Measurements from ENCODE around the gene NUP214.
"Not testable (repeated sequence)": the region's sequence is repeated elsewhere in the genome, so short reads cannot be mapped to it uniquely, and the experiment has no call there.

The NUP214 gene

DNA sequence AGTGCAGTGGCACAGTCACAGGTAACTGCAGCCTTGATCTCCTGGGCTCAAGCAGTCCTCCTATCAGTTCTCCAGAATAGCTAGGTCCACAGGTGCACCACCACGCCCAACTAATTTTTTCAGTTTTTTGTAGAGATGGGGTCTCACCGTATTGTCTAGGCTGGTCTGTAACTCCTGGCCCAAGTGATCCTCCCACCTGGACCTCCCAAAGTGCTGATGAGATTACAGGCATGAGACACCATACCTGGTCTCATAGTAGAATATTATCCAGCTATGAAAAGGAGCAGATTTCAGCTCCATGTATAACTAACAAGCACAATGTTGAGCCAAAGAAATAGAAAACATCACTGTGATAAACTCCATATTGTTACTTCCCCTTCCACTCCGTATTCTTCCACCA, 81.1 kb downstream of the NUP214 start:
- no peaks in the 10 kb centered on the region for H3K27me3 ChIP-seq (ENCODE audit: low read depth, low read length)
- no peaks in the 10 kb centered on the region for H4K20me1 ChIP-seq (ENCODE audit: insufficient read depth, low read length)
- H3K9me3 ChIP-seq (ENCODE audit: insufficient read depth, low read length): no peaks in the 10 kb centered on the region
- H3K27ac ChIP-seq (ENCODE audit: low read length): no peak overlapping the region
- no peak overlapping the region for H3K9ac ChIP-seq (ENCODE audit: low read length)
- no peak for TF ChIP-seq EZH2phosphoT487 (IDR thresholded peaks at IDR 0.05; ENCODE audit: low read depth)
- TF ChIP-seq, protein P1, sequence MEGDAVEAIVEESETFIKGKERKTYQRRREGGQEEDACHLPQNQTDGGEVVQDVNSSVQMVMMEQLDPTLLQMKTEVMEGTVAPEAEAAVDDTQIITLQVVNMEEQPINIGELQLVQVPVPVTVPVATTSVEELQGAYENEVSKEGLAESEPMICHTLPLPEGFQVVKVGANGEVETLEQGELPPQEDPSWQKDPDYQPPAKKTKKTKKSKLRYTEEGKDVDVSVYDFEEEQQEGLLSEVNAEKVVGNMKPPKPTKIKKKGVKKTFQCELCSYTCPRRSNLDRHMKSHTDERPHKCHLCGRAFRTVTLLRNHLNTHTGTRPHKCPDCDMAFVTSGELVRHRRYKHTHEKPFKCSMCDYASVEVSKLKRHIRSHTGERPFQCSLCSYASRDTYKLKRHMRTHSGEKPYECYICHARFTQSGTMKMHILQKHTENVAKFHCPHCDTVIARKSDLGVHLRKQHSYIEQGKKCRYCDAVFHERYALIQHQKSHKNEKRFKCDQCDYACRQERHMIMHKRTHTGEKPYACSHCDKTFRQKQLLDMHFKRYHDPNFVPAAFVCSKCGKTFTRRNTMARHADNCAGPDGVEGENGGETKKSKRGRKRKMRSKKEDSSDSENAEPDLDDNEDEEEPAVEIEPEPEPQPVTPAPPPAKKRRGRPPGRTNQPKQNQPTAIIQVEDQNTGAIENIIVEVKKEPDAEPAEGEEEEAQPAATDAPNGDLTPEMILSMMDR (IDR thresholded peaks at IDR 0.05; ENCODE audit: low read depth, low read length): no peak
- H3K4me3 ChIP-seq (ENCODE audit: low read length): no peak overlapping the region
- peaks cover 44% of the 10 kb centered on the region for H3K36me3 ChIP-seq (replicated peaks; ENCODE audit: low read depth, low read length)
- no peaks in the 10 kb centered on the region for H3K79me2 ChIP-seq (ENCODE audit: low read length)
- peaks cover 14% of the 10 kb centered on the region for H3K4me1 ChIP-seq (ENCODE audit: low read length)
- H3K4me2 ChIP-seq (ENCODE audit: low read length): no peak overlapping the region
- no peak overlapping the region for H2AFZ ChIP-seq (ENCODE audit: low read depth, low read length)

DNA sequence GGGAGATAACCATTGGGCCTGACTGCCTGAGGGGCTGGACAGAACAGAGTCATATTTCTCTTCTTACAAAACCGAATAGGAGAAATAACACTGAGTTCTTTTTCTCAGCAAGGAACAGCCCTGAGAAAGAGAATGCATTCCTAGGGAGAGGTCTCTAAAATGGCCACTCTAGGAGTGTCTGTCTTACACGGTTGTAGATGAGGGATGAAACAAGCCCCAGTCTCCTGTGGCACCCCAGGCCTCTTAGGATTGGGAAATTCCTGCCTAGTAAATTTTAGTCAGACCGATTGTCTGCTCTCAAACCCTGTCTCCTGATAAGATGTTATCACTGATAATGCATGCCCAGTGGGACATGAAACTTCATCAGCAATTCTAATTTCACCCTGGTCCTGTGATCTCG, 86.5 kb downstream of the NUP214 start:
- H3K27ac ChIP-seq (ENCODE audit: low read length); H2AFZ ChIP-seq (ENCODE audit: low read depth, low read length); H3K9me3 ChIP-seq (ENCODE audit: insufficient read depth, low read length); H3K27me3 ChIP-seq (ENCODE audit: low read depth, low read length); H4K20me1 ChIP-seq (ENCODE audit: insufficient read depth, low read length); H3K4me2 ChIP-seq (ENCODE audit: low read length); H3K9ac ChIP-seq (ENCODE audit: low read length); H3K4me3 ChIP-seq (ENCODE audit: low read length); H3K4me1 ChIP-seq (ENCODE audit: low read length); H3K79me2 ChIP-seq (ENCODE audit: low read length): not testable (repeated sequence)
- peaks cover 24% of the 10 kb centered on the region for H3K36me3 ChIP-seq (replicated peaks; ENCODE audit: low read depth, low read length)

DNA sequence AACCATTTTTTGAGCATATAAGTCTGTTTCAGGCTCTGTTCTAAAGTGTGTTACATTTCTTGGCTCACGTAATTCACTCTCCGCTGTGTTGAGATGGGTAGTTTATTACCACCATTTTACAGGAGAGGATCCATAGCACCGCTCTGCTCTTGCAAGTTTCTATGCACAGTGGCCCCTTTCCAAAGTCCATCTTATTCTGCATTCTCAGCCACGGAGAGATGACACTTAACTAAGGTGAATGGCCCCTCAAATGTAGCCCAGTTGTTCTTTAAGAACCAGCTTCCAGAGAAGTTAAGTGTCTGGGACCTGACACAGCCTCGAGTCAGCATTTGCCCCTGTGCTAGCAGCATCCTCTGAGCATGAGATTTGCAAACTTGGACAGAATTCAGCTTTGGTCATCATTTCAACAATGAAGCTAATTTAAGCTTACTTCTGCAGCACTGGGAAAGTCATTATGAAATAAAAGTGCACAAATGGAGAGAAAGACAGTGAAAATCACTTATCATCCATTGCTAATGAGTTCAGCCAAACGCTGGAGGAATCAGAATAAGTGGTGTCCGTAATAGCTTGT, 89.0 kb downstream of the NUP214 start:
- Histone ChIP-seq H3K4me2 (ENCODE audit: low read length) (no peak overlapping the region), H3K4me3 (ENCODE audit: low read length) (no peak overlapping the region), H3K9me3 (ENCODE audit: insufficient read depth, low read length) (no peaks in the 10 kb centered on the region), H3K27ac (ENCODE audit: low read length) (no peak overlapping the region), H3K4me1 (ENCODE audit: low read length) (peaks cover 3% of the 10 kb centered on the region; the same call in 1 of the 2 replicates), H3K79me2 (ENCODE audit: low read length) (no peaks in the 10 kb centered on the region), H3K9ac (ENCODE audit: low read length) (no peak overlapping the region), H2AFZ (ENCODE audit: low read depth, low read length) (no peak overlapping the region), H3K36me3 (replicated peaks; ENCODE audit: low read depth, low read length) (peaks cover 15% of the 10 kb centered on the region), H3K27me3 (ENCODE audit: low read depth, low read length) (no peaks in the 10 kb centered on the region), H4K20me1 (ENCODE audit: insufficient read depth, low read length) (0 out of 2 replicates have a peak, but pooled peaks cover 2% of the 10 kb centered on the region)
- TF ChIP-seq EZH2phosphoT487 (IDR thresholded peaks at IDR 0.05; ENCODE audit: low read depth): no peak
- TF ChIP-seq, protein P1 (IDR thresholded peaks at IDR 0.05; ENCODE audit: low read depth, low read length): no peak

DNA sequence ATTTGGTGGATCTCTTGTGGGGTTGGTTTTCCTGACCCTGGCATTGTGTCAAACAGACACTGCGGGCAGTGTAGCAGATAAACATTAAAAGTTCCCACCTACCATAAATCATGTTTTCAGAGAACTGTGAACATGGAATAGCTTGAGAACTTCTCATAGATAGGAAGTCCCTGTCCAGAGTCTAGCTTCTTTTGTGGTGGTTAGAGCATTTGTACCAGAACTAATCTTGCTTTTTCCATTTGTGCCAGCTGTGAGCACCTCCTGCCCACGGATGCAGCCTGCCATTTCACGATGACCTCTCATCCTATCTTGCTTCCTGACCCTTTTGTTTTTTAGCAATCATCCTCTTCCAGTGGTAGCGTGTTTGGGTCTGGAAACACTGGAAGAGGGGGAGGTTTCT, 89.5 kb downstream of the NUP214 start:
- H3K9me3 ChIP-seq (ENCODE audit: insufficient read depth, low read length): no peaks in the 10 kb centered on the region
- H3K4me2 ChIP-seq (ENCODE audit: low read length): no peak overlapping the region
- 0 out of 2 replicates have a peak, but pooled peaks cover 2% of the 10 kb centered on the region for H4K20me1 ChIP-seq (ENCODE audit: insufficient read depth, low read length)
- no peak for TF ChIP-seq EZH2phosphoT487 (IDR thresholded peaks at IDR 0.05; ENCODE audit: low read depth)
- TF ChIP-seq, protein P1 (IDR thresholded peaks at IDR 0.05; ENCODE audit: low read depth, low read length): no peak
- no peaks in the 10 kb centered on the region for H3K27me3 ChIP-seq (ENCODE audit: low read depth, low read length)
- H3K9ac ChIP-seq (ENCODE audit: low read length): no peak overlapping the region
- H3K79me2 ChIP-seq (ENCODE audit: low read length): no peaks in the 10 kb centered on the region
- peaks cover 15% of the 10 kb centered on the region for H3K36me3 ChIP-seq (replicated peaks; ENCODE audit: low read depth, low read length)
- H3K4me3 ChIP-seq (ENCODE audit: low read length): no peak overlapping the region
- H3K27ac ChIP-seq (ENCODE audit: low read length): no peak overlapping the region
- H3K4me1 ChIP-seq (ENCODE audit: low read length): peaks cover 3% of the 10 kb centered on the region; the same call in 1 of the 2 replicates
- H2AFZ ChIP-seq (ENCODE audit: low read depth, low read length): no peak overlapping the region
